IPS-18a (cell line): ENCODE results near the gene MAPK8.

ENCODE experiments used
- H3K27ac ChIP-seq: one replicate; pipeline ENCODE4 v1.5.1; 2013; ENCODE audit warnings: low read length
- H3K27me3 ChIP-seq: one replicate; pipeline ENCODE4 v1.6.1; 2013; ENCODE audit warnings: mild to moderate bottlenecking, low read length; ENCODE audit not compliant: control insufficient read depth, insufficient read depth
- H3K36me3 ChIP-seq: one replicate; pipeline ENCODE4 v1.6.1; 2013; ENCODE audit warnings: low read depth, low read length; ENCODE audit not compliant: control insufficient read depth
- H3K4me1 ChIP-seq: one replicate; pipeline ENCODE4 v1.6.1; 2013; ENCODE audit warnings: low read depth, low read length; ENCODE audit not compliant: control insufficient read depth
- H3K4me3 ChIP-seq: one replicate; pipeline ENCODE4 v1.5.1; 2013; ENCODE audit warnings: low read length
- H3K9ac ChIP-seq: one replicate; pipeline ENCODE4 v1.6.1; 2013; ENCODE audit warnings: mild to moderate bottlenecking, low read length, moderate library complexity
- H3K9me3 ChIP-seq: one replicate; pipeline ENCODE4 v1.6.1; 2013; ENCODE audit warnings: low read depth, low read length; ENCODE audit not compliant: control insufficient read depth

The MAPK8 gene

DNA sequence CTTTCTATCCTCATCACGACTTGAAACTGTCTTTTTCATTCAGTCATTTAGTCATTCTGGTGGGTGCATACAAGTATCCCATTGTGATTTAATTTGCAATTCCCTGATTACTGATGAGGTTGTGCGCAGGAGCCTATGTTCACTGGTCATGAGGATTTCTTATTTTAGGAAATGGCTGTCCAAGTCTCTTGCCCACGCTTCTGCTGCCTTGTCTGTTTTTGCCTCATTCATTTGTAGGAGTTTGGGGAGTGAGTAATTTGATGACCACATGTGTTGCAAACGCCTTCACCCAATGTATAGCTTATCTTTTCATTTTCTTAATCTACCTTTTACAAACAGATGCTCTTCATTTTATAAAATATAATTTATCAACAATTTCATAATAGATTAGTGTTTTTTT is 171.1 kb downstream of the MAPK8 start:
- Histone ChIP-seq H3K27me3 (no peaks in the 10 kb centered on the region), H3K27ac (no peak overlapping the region), H3K4me1 (no peaks in the 10 kb centered on the region), H3K4me3 (no peak overlapping the region), H3K9ac (no peak overlapping the region), H3K36me3 (no peaks in the 10 kb centered on the region), H3K9me3 (no peaks in the 10 kb centered on the region)

GRCh38 chr10:48478469-48478868 is 172.0 kb downstream of the MAPK8 start:
- no peak overlapping the region for H3K9ac ChIP-seq
- H3K27me3 ChIP-seq, result no peaks in the 10 kb centered on the region
- H3K36me3 ChIP-seq, result no peaks in the 10 kb centered on the region
- H3K4me3 ChIP-seq, result no peak overlapping the region
- no peaks in the 10 kb centered on the region for H3K9me3 ChIP-seq
- H3K27ac ChIP-seq, result no peak overlapping the region
- H3K4me1 ChIP-seq, result no peaks in the 10 kb centered on the region

DNA sequence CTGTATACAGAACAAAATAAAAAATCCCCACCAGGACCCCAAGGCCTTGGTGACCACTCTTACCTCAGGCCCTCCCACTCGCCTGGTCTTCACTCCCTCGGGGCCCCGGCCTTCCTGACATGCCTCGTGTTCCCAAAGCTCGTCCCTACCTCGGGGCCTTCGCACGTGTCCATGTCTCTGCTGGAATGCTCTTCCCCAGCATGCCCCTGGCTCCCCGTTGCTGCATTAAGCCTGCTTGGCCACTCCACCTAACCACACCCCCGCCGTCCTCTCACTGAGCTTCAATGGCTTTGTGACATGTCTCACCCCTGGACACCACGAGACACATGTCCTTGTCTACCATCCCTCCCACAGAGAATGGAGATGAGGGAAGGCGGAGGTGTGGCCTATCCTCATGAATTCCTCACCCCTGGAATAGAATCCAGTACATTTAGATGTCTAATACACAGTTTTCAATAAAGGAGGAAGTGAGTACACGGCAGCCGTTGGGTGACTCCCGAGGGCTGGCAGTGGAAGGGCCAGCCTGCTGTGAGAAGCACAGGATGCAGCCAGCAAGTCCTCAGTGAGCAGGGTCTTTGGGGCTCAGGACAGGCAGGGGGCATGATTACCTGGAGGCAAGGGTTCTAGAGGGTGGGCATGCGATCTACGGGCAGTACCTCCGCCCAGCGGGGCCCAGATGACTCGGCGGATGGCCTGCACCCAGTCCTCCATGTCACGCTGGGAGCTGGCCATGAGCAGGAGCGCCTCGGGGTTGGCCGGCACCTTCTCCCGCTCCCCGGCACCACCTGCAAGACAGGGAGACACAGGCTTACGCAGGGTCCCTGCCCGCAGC is 172.7 kb downstream of the MAPK8 start:
- no peaks in the 10 kb centered on the region for H3K9me3 ChIP-seq
- H3K4me1 ChIP-seq, result no peaks in the 10 kb centered on the region
- no peaks in the 10 kb centered on the region for H3K36me3 ChIP-seq
- H3K27ac ChIP-seq, result no peak overlapping the region
- no peak overlapping the region for H3K9ac ChIP-seq
- H3K4me3 ChIP-seq, result no peak overlapping the region
- H3K27me3 ChIP-seq, result no peaks in the 10 kb centered on the region

- no peak overlapping the region for H3K4me3 ChIP-seq
- no peak overlapping the region for H3K9ac ChIP-seq
- H3K36me3 ChIP-seq, result no peaks in the 10 kb centered on the region
- no peaks in the 10 kb centered on the region for H3K27me3 ChIP-seq
- H3K4me1 ChIP-seq, result peaks cover 10% of the 10 kb centered on the region
- no peaks in the 10 kb centered on the region for H3K9me3 ChIP-seq
- H3K27ac ChIP-seq, result no peak overlapping the region
These were observed 174.2 kb downstream of the MAPK8 start for GRCh38 chr10:48480397-48481374.

GRCh38 chr10:48481385-48481784 is 174.9 kb downstream of the MAPK8 start:
- no peak overlapping the region for H3K9ac ChIP-seq
- H3K36me3 ChIP-seq, result no peaks in the 10 kb centered on the region
- H3K27ac ChIP-seq, result no peak overlapping the region
- H3K4me3 ChIP-seq, result no peak overlapping the region
- H3K9me3 ChIP-seq, result no peaks in the 10 kb centered on the region
- peaks cover 10% of the 10 kb centered on the region for H3K4me1 ChIP-seq
- no peaks in the 10 kb centered on the region for H3K27me3 ChIP-seq

GRCh38 chr10:48482207-48482606 is 175.7 kb downstream of the MAPK8 start:
- no peaks in the 10 kb centered on the region for H3K9me3 ChIP-seq
- H3K36me3 ChIP-seq, result no peaks in the 10 kb centered on the region
- peaks cover 10% of the 10 kb centered on the region for H3K4me1 ChIP-seq
- no peak overlapping the region for H3K4me3 ChIP-seq
- H3K27me3 ChIP-seq, result no peaks in the 10 kb centered on the region
- H3K27ac ChIP-seq, result no peak overlapping the region
- H3K9ac ChIP-seq, result no peak overlapping the region

DNA sequence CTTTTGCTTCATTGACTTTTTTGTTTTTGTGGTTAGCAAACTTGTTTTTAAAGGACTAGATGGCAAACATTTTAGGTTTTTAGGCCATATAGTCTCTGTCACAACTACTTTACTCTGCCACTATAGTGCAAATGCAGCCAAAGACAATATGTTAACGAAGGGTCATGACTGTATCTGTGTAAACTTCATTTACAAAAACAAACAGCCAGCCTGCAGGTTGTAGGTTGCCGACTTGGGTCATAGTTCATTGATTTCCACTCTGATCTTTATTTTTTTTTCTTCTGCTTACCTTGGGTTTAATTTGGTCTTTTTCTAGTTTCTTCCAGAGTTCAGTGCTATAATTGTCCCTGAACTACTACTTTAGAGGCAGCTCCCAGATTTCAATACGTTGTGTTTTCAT is 178.4 kb downstream of the MAPK8 start:
- Histone ChIP-seq H3K27me3 (no peaks in the 10 kb centered on the region), H3K36me3 (no peaks in the 10 kb centered on the region), H3K4me1 (peaks cover 10% of the 10 kb centered on the region), H3K9me3 (no peaks in the 10 kb centered on the region), H3K9ac (no peak overlapping the region), H3K27ac (no peak overlapping the region), H3K4me3 (no peak overlapping the region)

GRCh38 chr10:48485711-48486110 is 179.2 kb downstream of the MAPK8 start:
- peaks cover 10% of the 10 kb centered on the region for H3K4me1 ChIP-seq
- no peaks in the 10 kb centered on the region for H3K9me3 ChIP-seq
- no peaks in the 10 kb centered on the region for H3K36me3 ChIP-seq
- no peaks in the 10 kb centered on the region for H3K27me3 ChIP-seq
- no peak overlapping the region for H3K4me3 ChIP-seq
- no peak overlapping the region for H3K27ac ChIP-seq
- no peak overlapping the region for H3K9ac ChIP-seq

DNA sequence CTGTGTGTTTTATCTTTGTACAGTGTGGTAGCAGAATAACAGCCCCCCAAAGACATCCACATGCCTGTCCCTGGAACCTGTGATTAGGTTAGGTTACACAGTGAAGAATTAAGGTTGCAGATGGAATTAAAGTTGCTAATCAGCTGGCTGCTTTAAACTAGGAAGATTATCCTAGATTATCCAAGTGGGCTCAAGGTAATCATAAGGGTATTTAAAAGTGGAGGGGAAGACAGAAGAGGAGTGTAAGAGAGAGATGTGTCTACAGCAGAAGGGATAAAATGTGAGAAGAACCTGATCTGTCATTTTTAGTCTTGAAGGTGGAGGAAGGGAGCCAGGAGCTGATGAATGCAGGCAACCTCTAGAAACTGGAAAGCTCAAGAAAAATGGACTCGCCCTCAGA is 180.8 kb downstream of the MAPK8 start:
- H3K9ac ChIP-seq, result no peak overlapping the region

More for the DNA sequence above, 180.8 kb downstream of the MAPK8 start:
- no peaks in the 10 kb centered on the region for H3K27me3 ChIP-seq
- no peak overlapping the region for H3K4me3 ChIP-seq
- H3K27ac ChIP-seq, result no peak overlapping the region
- no peaks in the 10 kb centered on the region for H3K36me3 ChIP-seq
- no peaks in the 10 kb centered on the region for H3K9me3 ChIP-seq
- peaks cover 10% of the 10 kb centered on the region for H3K4me1 ChIP-seq
